PFSK-1 (cell line): ENCODE measurements around the gene PPP1R1A.

Experiments used
- FOXP2 ChIP-seq: optimal IDR thresholded peaks from 2 replicates; pipeline ENCODE3; 2011; ENCODE audit warnings: borderline replicate concordance, control low read depth, inconsistent platforms; ENCODE audit not compliant: insufficient read depth; ENCODE audit errors: extremely low read length, extremely low read depth
- POLR2AphosphoS5 ChIP-seq: IDR thresholded peaks from 2 replicates; pipeline ENCODE4 v1.6.1; 2012; ENCODE audit warnings: low read depth, mild to moderate bottlenecking, control low read depth, low read length, moderate library complexity
- SIN3A ChIP-seq: IDR thresholded peaks from 2 replicates; pipeline ENCODE4 v1.6.1; 2012; ENCODE audit warnings: mild to moderate bottlenecking, low read length, moderate library complexity, borderline replicate concordance; ENCODE audit not compliant: insufficient read depth
- TAF1 ChIP-seq: IDR thresholded peaks from 2 replicates; pipeline ENCODE4 v1.6.1; 2012; ENCODE audit warnings: low read length, control low read depth, borderline replicate concordance; ENCODE audit not compliant: insufficient read depth
- TF ChIP-seq, protein P1 (sequence below), 2 experiments: IDR thresholded peaks; 2 replicates each; pipeline versions ENCODE4 v1.6.1 to v1.8.0; 2011 to 2012; ENCODE audit warnings: low read depth in 2 of 2, low read length in 2 of 2, control low read depth in 1 of 2, inconsistent platforms in 1 of 2, mild to moderate bottlenecking in 1 of 2, moderate library complexity in 1 of 2; ENCODE audit not compliant: insufficient read depth in 1 of 2

PPP1R1A gene

DNA sequence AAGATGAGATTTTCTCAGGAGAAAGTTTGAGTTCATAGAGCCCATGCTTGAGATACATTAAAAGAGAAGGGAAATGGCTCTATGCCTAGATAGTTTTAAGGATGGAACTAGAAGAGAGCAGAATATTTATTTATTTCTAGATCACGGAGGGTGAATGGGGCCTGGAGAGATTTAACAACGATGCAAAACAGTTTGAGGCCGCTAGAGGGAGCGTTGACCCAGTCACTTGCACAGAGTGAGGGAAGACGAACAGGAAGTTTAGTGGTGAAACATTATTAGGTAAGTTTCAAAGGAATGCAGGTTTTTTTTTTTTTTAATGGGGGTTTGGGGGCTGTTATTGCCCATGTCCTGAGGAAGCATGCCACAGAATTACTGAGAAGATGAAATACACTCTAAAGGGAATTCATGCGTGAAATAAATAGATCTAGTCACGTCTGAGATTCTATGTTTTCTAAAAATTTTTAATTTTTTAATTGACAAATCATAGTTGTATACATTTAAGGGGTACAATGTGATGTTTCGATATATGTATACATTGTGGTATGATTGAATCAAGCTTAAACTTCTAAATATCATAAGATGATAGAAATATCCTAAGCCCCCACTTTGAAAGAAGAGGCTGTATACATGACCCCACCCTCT lies 14.8 kb upstream of the PPP1R1A start:
- TF ChIP-seq TAF1 (no peak), POLR2AphosphoS5 (no peak), FOXP2 (no peak), SIN3A (no peak)
- TF ChIP-seq, protein P1, sequence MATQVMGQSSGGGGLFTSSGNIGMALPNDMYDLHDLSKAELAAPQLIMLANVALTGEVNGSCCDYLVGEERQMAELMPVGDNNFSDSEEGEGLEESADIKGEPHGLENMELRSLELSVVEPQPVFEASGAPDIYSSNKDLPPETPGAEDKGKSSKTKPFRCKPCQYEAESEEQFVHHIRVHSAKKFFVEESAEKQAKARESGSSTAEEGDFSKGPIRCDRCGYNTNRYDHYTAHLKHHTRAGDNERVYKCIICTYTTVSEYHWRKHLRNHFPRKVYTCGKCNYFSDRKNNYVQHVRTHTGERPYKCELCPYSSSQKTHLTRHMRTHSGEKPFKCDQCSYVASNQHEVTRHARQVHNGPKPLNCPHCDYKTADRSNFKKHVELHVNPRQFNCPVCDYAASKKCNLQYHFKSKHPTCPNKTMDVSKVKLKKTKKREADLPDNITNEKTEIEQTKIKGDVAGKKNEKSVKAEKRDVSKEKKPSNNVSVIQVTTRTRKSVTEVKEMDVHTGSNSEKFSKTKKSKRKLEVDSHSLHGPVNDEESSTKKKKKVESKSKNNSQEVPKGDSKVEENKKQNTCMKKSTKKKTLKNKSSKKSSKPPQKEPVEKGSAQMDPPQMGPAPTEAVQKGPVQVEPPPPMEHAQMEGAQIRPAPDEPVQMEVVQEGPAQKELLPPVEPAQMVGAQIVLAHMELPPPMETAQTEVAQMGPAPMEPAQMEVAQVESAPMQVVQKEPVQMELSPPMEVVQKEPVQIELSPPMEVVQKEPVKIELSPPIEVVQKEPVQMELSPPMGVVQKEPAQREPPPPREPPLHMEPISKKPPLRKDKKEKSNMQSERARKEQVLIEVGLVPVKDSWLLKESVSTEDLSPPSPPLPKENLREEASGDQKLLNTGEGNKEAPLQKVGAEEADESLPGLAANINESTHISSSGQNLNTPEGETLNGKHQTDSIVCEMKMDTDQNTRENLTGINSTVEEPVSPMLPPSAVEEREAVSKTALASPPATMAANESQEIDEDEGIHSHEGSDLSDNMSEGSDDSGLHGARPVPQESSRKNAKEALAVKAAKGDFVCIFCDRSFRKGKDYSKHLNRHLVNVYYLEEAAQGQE (IDR thresholded peaks at IDR 0.05; ENCODE audit: insufficient read depth in 1 of 2, low read depth in 2 of 2, low read length in 2 of 2), result no peak

DNA sequence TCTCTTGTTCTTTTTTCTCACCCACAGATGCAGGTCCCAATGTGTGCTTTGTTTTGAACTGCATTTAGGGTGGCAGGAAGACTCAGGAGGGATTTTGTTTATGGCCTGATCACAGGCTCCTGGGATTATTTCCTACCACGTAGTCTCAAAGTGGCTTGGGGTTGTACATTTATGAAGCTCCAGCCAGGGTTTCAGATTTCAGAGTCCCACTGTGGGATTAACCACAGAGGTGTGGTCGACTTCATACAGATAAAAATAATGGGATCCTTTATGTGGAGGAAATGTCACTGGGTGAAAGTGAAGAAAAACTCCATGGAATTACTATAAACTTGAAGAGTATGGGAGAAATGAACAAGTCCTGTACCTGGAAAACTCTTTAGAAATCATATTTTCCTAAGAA lies 14.2 kb upstream of the PPP1R1A start:
- TF ChIP-seq, protein P1 (IDR thresholded peaks at IDR 0.05; ENCODE audit: insufficient read depth in 1 of 2, low read depth in 2 of 2, low read length in 2 of 2), result no peak
- TF ChIP-seq TAF1, result no peak
- TF ChIP-seq FOXP2, result no peak
- TF ChIP-seq POLR2AphosphoS5, result no peak
- TF ChIP-seq SIN3A, result no peak

DNA sequence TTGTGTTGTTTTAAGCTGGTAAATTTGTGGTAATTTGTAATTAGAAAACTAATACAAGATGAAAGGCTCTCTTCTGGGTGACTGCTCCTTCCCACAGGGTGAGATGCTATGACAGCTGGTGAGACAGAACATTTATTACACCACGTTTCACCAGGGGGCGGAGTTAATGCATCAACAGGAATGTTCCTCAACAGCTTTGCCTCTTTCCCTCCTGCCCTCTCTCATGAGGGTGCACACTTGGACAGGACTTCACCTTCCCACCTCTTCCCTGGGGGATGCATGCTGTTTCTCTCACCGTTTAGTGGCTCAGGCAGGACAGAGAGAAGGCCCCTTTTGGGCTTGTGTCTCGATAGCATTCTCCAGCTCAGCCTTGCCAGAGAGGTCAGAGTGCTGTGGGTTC lies 13.4 kb upstream of the PPP1R1A start:
- TF ChIP-seq FOXP2 (no peak), SIN3A (no peak), TAF1 (no peak), POLR2AphosphoS5 (no peak)

GRCh38 chr12:54598970-54599369 lies 10.5 kb upstream of the PPP1R1A start:
- TF ChIP-seq, protein P1 (IDR thresholded peaks at IDR 0.05; ENCODE audit: insufficient read depth in 1 of 2, low read depth in 2 of 2, low read length in 2 of 2), result no peak
- TF ChIP-seq TAF1, result no peak
- no peak for TF ChIP-seq SIN3A
- no peak for TF ChIP-seq POLR2AphosphoS5
- TF ChIP-seq FOXP2, result no peak

- TF ChIP-seq POLR2AphosphoS5 (no peak), SIN3A (no peak), TAF1 (no peak)
- TF ChIP-seq, protein P1 (IDR thresholded peaks at IDR 0.05; ENCODE audit: insufficient read depth in 1 of 2, low read depth in 2 of 2, low read length in 2 of 2), result no peak
Observed at GRCh38 chr12:54596526-54596946, 8.1 kb upstream of the PPP1R1A start.
